Lower leg skin (tissue), 3 donors: Measurements from ENCODE around the gene SLC30A3.

Experiments used
- POLR2A ChIP-seq, 2 donors: fragments of 450-650 bp; IDR thresholded peaks; one replicate each; pipeline ENCODE4 v1.6.1; 2016 to 2017; ENCODE audit warnings: antibody characterized with exemption in 2 of 2, mild to moderate bottlenecking in 1 of 2, moderate library complexity in 1 of 2
- TF ChIP-seq, protein P1 (sequence below), 3 donors: fragments of 450-650 bp; IDR thresholded peaks; one replicate each; pipeline ENCODE4 v1.5.1; 2016; ENCODE audit warnings: antibody characterized with exemption in 3 of 3, mild to moderate bottlenecking in 3 of 3, moderate library complexity in 2 of 3

DNA sequence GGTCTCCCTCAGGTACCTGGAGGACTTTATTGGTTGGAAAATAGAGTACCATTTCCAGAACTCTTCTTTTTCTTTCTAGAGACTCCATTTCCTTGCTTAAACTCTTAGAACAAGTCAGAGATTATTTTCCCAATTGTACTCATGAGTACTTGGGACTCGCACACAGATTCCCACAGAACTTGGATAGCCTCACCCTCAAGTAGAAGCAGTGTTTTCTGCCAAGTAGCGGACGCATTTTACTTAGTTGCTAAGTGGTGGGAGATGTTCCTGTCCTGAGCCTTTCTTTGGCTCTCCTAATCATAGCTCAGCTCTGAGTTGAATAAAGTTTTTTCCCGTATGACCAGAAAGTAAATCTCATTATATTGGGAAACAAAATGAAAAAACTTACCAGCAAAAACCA, 17.2 kb downstream of the SLC30A3 start:
- TF ChIP-seq, protein P1, sequence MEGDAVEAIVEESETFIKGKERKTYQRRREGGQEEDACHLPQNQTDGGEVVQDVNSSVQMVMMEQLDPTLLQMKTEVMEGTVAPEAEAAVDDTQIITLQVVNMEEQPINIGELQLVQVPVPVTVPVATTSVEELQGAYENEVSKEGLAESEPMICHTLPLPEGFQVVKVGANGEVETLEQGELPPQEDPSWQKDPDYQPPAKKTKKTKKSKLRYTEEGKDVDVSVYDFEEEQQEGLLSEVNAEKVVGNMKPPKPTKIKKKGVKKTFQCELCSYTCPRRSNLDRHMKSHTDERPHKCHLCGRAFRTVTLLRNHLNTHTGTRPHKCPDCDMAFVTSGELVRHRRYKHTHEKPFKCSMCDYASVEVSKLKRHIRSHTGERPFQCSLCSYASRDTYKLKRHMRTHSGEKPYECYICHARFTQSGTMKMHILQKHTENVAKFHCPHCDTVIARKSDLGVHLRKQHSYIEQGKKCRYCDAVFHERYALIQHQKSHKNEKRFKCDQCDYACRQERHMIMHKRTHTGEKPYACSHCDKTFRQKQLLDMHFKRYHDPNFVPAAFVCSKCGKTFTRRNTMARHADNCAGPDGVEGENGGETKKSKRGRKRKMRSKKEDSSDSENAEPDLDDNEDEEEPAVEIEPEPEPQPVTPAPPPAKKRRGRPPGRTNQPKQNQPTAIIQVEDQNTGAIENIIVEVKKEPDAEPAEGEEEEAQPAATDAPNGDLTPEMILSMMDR (IDR thresholded peaks at IDR 0.05): no peak
- no peak for TF ChIP-seq POLR2A (IDR thresholded peaks at IDR 0.05)
